Amniotic epithelial cell (primary cell): ENCODE data around the gene TBC1D9B.
"Not testable (repeated sequence)": the region's sequence is repeated elsewhere in the genome, so short reads cannot be mapped to it uniquely, and the experiment has no call there.

Experiments
- DNase-seq: peaks from one replicate; pipeline ENCODE4 v3.0.0-alpha.2; 2010; ENCODE audit warnings: low read depth

TBC1D9B gene

DNA sequence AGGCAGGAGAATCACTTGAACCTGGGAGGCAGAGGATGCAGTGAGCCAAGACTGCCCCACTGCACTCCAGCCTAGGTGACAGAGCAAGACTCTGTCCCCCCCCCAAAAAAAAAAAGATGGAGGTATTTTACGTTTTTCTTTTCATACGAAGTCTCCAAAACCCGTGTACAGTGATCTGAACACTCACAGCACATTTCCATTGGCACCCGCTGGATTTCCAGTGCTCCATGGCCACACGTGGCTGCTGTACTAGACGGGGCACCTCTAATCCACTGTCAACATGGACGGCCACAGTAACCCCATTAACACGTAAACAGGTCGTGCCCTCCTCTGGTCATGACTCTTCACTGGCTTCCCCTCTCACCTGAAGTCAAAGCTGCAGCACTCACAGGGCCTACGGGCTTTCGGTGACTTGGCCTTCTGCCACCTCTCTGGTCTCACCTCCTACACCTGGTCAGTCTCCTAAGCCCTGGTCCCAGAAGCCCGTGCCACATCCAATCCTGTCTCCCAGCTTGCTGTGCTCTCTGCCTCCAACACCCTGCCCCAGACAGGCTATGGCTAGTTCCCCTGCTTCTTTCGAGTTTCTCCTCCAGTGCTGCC lies 22.1 kb downstream of the TBC1D9B start:
- DNase-seq = no peak

DNA sequence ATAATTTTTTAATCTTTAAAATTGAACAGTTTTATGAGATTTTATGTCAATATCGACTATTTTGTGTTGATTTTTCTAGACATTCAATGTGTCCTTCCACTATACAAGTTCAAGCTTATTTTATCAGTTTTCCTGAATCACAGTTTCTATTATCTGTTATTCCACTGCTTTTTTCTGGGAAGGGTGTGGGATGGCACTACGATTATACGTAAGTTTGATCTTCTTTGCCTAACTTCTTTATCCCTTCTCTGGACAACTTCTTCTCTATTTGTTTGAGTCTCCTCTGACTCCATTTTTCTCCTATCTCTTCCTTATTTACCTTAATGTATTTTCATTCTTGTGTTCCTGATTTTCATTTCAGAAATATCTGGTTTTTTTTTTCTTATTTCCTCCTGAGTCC lies 24.5 kb downstream of the TBC1D9B start:
- DNase-seq = no peak

DNA sequence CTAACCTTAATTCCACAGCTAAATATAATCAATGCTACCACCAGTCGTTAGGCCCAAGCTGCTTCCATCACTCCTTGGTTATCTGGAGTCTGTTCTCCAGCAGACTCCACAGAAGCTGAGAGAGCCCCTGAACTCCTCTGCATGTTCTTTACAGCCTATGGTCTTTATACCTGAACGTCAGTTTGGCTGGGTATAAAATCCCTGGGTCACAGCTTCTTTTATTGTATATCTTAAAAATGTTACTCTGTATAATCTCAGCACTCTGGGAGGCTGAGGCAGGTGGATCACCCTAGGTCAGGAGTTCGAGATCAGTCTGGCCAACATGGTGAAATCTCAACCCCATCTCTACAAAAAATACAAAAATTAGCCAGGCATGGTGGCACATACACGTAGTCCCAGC lies 25.4 kb downstream of the TBC1D9B start:
- no peak for DNase-seq

DNA sequence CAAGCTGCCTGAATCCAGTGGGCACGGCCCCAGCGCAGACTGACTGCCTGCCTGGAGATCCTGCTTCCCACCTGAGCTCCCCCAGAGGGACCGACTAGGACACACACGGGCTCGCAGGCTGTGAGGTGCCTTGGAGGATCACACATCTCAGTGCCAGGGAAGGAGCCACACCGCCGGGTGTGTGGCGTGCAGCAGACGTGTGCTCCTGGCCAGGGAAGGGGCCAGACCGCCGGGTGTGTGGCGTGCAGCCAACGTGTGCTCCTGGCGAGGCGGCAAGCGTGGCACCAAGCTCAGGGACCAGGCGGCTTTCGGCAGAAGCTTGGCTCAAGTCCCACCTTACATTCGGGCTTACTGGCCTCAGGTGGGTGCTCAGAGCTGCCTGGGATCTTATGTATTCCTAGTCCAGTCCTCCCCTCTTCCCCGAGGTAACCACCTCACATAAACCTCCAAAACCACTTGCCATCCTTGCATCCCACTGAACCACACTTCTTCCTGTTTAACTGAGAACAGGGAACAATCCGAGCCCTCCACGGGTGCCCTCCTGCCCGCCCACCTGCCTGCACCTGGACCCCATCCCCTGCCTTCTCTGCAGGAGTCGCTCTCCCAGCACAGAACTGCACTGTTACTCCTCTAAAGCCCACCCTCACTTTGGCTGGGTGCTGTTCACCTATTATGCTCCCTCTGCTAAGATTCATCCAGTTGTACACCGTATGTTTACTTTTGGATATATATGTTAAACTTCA lies 26.7 kb downstream of the TBC1D9B start:
- DNase-seq = no peak

DNA sequence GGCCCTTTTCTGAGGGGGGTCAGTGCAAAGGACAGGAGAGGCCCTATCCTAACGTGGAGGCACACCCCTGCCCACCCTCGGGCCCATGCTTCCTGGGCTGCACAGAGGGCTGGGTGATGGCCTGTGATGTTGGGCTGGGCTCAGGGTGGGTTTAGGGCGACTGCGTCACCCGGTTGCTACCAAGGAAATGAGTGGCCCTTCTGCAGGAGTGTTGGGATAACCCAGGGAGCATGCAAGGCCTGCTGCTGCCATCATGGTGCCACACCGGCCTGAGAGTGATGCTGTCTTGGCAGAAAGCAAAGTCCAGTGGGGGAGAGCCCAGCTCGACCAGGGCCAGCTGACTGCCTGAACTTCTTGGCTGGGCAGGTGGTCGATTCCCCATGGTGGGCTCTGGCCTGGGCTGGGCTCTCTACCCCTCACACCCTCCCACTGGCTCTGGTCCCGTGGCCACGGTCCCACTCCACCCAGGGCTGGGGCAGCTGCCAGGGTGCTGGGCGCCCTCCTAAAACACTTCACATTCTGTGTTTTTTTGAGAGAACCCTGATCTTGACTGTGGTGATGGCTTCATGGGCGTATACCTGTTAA lies 27.5 kb downstream of the TBC1D9B start:
- no peak for DNase-seq

DNA sequence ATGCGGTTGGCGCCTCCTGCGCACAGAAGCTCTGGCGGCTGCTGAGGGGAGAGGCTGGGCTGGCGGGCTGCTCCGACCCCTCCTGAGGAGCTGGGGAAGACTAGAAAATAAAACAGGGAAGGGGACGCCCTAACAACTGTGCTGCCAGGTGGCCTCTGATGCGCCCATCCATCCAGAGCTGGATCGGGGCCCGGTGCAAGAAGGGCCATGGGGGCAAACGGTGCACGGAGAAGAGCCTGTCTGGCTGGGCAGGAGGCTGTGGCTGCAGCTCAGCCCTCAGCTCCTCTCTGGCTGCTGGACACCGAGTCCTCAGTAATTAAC lies 28.0 kb downstream of the TBC1D9B start:
- DNase-seq = no peak

DNA sequence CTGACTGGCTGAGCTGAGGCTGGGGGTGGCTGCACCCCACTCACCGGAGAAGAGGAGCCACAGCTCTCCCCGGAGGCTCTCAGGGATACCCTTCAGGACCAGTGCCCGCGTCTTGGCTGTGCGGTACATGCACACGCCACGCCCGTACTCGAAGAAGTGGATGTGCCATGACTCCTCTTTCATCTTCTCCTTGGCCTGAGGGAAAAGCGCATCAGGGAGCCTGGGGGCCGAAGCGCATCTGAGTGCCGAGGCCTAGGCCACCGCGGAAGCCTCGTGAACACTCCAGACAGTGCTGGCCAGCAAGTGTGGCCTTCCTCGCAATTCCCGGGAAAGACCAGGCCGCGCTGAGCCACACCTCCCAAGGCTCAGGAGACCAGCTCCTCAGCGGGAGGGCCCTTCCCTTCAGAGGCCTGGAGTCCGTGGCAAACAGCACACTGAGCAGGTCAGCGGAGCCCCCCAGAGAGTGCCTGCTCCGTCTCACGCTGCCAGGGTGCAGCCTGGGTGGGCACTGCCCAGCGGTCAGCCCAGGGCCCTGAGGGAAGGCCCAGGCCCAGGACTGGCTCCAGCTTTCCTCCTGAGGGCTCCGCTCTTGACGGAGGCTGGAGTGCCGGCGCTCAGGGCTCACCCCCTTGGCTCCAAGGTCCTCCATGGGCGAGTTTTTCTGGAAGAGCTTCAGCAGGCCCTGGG lies 28.6 kb downstream of the TBC1D9B start:
- DNase-seq = no peak

DNA sequence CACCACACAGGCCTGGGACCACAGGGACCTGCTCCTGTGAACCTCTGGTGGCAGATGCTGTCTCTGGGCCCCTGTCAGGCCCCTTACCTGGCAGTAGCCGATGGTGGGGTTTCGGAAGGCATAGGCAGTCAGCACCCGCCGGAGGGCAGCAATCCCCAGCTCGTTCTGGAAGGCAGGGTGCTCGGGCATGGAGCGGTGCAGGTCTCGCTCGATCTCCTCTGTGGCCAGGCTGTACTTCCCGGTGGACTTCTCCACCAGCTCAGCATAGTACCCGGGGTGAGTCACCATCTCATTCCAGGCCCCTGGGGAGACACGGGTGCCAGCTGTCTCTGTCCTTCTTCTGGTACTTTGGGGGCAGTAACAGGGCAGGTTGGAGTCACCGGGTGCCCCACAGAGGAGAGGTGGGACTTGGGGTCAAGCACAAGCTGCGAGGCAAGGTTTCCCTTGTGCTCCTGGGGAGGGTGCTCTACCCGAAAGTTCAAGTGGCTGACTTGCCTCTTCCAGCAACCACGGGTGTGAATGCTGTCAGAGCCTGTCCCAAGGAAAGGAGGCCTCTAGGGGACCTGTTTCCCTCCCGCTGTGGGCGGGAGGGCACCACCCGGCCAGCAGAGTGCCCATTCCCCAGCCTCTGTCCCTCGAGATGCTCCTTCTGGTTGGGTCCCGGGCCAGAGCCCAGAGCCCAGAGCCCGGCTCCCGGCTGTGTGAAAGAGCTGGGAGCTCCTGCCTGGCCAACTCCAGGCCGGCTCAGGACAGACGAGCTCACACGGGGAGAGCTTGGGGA lies 29.3 kb downstream of the TBC1D9B start:
- no peak for DNase-seq

DNA sequence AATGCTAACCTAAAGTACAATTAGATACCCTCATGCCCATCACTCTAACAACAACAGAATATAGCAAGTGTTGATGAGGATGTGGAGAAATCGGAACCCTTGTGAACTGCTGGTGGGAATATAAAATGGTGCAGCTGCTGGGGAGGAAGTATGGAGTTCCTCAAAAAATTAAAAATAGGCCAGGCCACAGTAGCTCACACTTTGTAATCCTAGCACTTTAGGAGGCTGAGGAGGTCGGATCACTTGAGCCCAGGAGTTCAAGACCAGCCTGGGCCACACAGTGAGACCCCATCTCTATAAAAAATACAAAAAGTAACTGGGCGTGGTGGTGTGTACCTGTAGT lies 31.1 kb downstream of the TBC1D9B start:
- DNase-seq = no peak

DNA sequence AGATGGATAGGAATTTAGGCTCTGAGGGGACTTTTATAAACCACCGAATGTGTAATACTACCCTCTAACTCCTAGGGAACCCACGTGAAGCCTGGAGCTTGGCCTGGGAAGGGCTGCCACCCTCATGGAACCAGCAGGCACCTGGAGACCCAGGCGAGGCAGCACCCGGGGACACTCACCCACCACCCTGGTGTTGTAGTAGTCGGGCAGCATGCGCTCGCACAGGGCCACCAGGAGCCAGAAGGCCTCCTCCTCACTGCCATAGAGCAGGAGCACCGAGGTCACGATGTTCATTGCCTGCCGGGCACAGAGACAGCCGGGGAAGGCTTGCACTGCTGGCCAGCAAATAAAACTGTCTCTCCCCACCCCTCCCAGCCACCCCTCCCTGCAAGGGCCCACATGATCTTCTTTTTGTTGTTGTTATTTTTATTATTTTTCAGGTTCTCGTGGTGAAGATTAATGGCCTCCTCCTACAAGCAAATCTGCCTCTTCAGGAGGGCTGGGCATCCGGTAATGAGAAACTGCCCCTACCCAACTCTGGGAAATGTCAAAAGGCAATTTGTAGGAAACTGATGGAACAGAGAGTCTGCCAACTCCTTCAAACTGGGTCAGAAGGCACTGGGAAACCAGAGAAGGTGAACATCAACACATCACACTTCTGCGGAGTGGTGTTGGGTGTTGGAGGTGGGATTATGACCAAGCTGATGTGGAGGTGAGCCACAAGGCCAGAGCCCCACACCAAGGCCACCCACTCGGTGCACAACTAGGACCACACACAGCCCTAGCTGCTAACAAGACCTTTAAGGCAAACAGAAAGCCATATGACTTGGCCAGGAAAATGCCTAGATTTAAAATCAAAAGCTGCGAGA lies 31.7 kb downstream of the TBC1D9B start:
- DNase-seq = no peak

DNA sequence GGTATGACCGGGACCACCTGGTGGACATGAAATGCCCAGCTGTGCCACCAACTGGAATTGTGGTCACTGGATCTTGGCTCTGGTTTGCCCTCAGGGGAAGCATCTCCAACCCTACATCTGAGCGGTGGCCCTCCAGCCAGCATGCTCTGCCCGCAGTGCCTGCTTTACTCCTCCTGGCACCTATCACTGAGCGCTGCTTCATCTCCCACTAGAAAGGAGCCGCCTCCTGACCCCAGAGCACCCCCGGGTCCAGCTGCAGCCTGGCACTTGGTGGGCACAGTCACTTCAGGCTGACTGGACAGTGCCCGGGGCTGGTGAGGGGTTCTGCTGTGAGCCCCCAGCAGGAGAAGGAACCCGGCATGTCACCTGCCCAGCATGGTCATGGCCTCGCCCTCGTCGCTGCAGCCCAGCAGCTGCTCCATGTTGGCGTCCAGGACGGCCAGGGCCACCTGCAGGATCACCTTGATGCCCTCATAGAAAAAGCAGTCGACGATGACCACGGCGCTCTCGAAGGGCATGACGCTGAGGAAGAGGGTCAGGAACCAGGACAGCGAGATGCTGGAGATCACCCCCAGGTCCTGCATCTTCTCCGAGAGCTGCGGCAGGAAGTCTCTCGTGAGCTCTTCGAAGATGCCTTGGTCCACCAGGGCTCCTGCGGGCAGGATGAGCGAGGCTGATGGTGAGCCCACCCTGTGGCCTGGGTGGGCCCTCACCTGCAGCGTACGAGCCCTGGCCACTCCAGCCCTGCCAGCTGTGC lies 33.0 kb downstream of the TBC1D9B start:
- no peak for DNase-seq

DNA sequence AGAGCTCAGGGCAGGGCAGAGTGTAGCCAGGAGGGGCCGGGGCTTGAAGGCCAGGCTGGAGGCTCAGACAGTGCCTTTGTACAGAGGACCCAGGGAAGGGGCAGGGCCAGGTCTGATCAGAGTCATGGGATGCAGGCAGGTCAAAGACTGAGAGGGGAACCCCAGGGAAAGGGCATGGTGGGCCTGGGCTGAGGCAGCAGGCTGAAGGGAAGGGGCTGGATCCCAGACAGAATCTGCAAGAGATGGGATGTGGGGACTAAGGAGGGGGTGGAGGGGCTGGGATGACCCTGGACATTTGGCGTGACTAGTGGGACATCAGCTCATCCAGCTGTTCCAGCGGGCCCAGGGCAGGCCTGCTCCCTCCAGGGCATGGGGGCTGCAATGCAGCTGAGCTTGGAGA lies 33.6 kb downstream of the TBC1D9B start:
- DNase-seq = no peak

DNA sequence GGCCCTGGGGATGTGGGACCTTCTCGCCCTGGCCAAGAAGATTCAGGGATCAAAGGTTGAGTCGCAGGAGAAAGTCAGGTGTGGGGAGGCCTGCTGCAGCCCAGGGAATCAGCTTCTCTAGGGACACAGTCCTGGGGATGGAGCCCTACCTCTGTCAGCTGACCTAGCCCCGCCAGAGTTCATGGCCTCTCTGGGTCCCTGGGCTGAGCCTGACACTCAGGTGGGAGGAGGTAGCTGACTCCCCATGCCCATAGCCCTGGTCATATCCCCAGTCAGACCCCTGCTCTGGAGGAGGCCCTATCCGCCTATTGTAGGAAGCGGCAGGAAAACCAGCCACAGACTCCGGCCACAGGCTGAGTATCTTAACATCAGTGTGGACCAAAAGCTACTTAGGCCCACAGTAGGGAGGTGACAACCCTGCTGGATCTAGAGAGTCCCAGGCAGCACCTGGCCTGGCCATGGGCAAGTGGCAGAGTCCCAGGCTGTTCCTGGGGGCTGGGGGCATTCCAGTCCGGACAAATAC lies 34.0 kb downstream of the TBC1D9B start:
- no peak for DNase-seq

DNA sequence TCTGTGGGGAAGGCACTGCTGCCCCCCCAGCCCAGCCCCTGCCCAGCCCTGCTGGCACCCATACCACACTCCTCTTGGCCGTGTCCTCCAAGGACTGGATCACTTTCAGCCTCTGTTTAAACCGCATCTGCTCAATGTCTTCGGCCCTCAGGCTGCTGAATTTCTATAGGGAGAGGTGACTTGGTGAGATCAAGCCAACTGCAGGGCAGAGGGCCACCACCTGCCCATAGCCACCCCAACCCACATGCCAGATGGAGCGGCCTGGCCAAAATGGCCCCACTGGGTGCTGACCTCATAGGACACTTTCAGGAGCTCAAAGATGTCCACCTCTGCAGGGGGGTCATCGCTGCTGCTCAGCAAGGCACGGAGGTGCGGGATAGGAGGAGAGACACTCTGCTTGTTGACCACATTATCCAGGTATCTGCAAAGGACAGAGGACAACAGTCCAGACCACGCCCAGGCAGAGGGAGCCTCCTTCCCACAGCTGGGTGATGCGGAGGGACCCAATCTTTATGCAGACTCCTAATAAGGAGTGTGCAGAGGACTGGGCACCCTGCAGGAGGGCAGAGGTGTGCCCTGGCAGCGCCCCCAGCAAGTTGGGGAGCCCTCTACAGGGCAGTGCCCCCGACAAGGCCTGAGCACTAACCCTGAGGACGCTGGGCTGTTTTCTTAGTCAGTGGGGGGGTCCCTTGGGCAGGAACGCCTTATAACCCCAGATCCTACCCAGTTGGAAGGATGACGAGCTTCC lies 34.7 kb downstream of the TBC1D9B start:
- DNase-seq = no peak

DNA sequence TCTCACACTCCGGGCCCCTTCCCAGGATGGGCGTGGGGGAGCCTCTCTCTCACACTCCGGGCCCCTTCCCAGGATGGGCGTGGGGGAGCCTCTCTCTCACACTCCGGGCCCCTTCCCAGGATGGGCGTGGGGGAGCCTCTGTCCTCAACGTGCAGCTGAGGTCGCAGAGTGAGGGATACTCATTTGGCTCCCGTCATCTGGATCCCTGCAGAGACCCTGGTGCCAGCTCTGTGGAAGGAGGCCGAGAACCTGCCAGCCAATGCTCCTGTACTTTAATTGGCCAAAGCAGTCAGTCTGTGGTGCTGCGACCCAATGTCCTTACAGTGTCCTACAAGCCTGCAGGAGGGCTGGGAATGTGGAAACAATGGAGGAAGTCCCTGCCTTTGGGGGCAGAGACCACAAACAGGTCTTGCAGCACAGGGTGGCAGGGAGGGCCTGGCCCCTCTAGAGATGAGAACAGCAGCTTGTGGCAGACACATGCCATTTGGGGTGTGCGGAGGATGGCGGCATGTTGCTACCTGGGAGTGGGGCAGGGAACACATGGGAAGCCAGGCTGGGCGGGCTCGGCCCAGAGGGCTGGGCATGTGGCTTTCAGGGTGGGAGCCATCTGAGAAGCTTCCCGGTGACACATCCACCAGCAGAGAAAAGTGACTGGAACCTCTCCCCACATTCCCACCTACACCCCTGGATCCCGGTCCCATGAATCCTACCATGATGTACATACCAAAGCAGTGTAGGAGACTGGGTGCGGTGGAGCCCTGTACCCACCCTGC lies 35.5 kb downstream of the TBC1D9B start:
- DNase-seq = no peak

DNA sequence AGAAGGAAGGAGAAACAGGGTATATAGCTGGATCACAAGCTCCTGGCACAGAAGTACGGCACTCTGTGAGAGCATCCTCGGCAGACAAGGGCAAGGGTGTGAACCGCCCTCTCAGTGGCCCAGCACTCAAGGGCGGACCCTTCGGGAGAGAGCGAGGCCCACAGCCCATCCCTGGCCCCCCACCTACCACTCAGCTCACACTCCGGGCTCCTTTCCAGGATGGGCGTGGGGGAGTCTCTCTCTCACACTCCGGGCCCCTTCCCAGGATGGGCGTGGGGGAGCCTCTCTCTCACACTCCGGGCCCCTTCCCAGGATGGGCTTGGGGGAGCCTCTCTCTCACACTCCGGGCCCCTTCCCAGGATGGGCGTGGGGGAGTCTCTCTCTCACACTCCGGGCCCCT lies 36.2 kb downstream of the TBC1D9B start:
- DNase-seq = not testable (repeated sequence)

DNA sequence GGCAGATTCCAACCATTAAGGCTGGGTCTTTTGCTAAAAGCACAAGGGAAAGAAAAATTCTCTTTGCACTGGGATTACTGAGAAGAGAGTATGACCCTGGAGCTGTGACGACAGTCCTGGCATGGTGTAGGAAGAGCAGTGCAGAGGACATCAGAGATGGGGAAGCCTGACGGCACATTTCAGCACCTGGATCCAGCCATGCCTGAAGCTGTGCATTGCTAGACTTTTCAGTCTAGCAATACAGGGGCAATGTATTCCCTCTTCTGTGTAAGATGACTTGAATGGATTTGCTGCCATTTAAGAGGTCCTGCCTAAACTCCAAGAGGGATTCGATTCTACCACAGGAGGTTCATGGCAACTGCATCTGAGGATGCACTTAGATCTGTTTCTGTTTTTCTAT lies 36.7 kb downstream of the TBC1D9B start:
- no peak for DNase-seq

DNA sequence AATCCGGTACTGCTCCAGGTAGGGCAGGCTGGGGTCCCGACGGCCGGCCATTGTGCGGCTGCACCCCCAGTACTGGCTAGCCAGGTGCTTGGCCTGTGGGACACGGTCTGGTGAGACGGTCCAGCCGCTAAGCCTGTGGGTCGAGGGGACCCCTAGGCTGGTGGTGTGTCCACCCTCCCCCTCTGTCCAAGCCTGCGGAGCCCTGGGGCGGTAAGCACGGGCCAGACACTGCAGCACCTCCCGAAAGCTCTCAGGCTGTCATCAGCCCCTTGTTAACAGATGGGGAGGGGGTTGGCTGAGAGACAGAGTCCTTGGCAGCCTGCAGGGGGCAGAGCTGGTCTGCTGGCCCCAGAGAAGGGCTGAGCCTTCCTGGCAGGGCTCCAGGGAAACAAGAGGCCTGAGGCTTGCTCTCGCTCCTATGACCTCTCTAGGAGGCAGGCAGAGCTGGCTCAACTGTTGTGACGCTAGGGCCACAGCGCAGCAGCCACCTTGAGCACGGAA lies 37.2 kb downstream of the TBC1D9B start:
- no peak for DNase-seq
